GM12872 (cell line): ENCODE data around the gene ARPC5.

Experiments used
- TF ChIP-seq, protein P1 (sequence below): IDR thresholded peaks from 3 replicates; pipeline ENCODE4 v1.5.1; 2011; ENCODE audit warnings: low read depth, mild to moderate bottlenecking, low read length, moderate library complexity; ENCODE audit not compliant: insufficient read depth

ARPC5 gene

DNA sequence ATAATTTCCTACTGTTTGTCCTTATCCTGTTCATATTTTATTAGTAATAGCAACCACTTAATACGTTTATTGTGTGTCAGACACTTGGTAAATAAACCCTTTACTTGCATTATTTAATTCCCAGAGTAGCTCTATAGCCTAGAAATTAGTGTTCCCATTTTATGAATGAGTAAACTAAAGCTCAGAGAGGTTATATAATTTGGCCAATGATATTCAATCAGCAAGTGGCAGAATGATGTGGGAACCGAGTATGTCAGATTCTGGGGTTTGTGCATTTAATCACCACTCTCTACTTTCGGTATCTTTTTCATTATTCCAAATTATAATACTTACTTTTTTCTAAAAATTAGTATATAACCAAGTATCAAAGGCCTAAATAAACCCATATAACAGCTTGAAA lies 6.6 kb upstream of the ARPC5 start:
- TF ChIP-seq, protein P1, sequence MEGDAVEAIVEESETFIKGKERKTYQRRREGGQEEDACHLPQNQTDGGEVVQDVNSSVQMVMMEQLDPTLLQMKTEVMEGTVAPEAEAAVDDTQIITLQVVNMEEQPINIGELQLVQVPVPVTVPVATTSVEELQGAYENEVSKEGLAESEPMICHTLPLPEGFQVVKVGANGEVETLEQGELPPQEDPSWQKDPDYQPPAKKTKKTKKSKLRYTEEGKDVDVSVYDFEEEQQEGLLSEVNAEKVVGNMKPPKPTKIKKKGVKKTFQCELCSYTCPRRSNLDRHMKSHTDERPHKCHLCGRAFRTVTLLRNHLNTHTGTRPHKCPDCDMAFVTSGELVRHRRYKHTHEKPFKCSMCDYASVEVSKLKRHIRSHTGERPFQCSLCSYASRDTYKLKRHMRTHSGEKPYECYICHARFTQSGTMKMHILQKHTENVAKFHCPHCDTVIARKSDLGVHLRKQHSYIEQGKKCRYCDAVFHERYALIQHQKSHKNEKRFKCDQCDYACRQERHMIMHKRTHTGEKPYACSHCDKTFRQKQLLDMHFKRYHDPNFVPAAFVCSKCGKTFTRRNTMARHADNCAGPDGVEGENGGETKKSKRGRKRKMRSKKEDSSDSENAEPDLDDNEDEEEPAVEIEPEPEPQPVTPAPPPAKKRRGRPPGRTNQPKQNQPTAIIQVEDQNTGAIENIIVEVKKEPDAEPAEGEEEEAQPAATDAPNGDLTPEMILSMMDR = no peak

DNA sequence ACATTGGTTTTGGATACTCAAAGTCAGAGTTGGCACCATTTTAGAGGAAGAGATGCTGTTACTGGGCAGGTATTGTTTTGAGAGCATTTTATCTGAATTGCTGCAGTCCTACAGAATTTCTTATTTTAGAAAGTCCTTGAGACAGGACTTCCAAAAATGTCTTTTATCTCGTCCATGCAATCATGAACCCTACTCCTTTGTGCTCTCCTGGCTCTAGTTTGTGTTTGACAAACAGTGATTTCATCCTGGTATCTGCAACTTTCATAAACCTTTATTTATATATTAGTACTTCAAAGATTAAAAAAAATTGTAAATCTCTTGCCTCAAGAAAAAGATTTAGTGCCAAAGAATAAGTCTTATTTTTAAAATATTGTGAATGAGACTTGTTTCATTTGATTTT lies 4.6 kb upstream of the ARPC5 start:
- TF ChIP-seq, protein P1 = no peak

- TF ChIP-seq, protein P1 = no peak
Measured at GRCh38 chr1:183638649-183639387, 3.2 kb upstream of the ARPC5 start.

GRCh38 chr1:183636783-183637182 lies 1.2 kb upstream of the ARPC5 start:
- TF ChIP-seq, protein P1 = no peak

DNA sequence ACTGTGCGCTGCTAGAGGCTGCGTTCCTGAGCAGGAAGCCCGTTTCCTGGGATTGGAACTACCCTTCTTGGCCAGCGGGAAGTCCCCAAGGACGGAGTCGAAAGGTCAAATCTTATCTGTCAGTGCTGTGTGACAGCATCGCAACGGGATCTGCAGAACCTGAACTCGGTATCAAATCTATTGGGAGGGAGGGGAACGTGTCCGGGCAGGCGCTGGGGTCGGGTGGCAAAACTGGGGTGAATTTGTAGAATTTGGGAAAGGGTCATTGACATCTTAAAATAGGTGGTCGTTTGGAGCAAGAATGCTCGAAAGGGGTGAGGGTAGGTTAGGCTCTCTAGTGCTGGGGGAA lies 725 bp upstream of the ARPC5 start:
- TF ChIP-seq, protein P1 = no peak

DNA sequence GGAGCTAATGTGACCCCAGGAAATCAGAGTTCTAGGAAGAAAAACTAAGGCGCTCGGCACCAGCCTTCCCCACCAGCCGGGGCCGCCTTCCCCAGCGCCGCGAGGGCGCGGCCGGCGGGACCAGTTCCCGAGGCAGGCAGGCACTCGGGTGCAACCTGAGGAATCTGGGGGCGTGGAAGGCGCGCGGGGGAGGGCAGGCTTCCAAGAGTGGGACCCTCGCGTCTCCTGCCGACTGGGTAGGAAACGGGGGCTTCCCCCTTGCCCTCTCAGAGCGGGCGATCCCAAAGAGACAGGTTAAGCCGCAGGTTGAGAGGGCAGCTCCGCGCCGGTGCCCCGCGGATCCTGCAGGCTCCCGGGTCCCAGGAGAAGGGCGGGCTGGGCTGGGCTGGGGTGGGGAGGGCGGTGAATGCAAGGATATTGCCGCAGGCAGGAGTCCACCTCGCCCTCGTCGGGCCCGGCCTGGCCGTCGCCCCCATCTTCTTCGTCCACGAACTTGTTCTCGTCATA lies 431 bp downstream of the ARPC5 start:
- TF ChIP-seq, protein P1 = no peak

DNA sequence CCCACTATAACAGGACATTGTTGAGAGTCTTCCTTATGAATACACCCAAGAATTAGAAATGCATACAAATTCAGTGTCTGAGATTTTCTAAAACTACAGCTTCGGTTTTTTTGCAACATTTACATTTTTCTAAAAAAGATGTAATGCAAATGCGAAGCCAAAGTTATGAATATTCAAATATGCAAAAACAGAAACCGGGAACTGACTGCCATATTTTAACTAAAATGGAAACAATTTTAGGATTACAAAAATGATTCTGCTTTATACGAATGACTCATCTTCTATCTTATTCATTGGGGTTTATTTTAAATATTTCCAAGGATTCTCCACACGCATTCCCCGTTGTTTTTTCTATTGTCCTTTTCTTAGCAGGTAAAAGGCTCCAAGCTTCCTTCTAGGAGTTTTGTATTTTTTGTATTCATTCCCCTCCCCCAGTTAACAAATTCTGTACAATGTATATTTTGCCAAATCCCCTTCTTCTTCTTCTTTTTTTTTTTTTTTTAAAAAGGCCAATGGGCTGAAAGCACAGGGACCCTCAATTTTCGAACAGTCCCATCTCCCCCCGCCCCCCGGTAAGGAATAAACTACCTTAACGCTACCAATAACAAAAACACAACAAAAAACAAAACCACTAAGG lies 1.0 kb downstream of the ARPC5 start:
- TF ChIP-seq, protein P1 = no peak
